Left ventricle myocardium inferior (tissue), 1 donor: ENCODE results near the gene CAV2. TPM values are rescaled to one million over a fixed set of nuclear protein-coding genes. Genes with fewer than 3 reads are reported as not detected.
A peak's percentile ranks its signal among the peaks of the same experiment; 100 is the strongest.

Experiments
- DNase-seq: peaks from one replicate; pipeline ENCODE4 v3.0.0-alpha.2; 2020
- H3K27ac ChIP-seq: fragments of 200-600 bp; replicated peaks from 2 replicates; pipeline ENCODE4 v1.8.0; 2021
- H3K27me3 ChIP-seq: fragments of 200-600 bp; 2 replicates; pipeline ENCODE4 v1.8.0; 2021; ENCODE audit warnings: low read depth
- H3K36me3 ChIP-seq: fragments of 200-600 bp; 2 replicates; pipeline ENCODE4 v1.8.0; 2021
- H3K4me1 ChIP-seq: fragments of 200-600 bp; 2 replicates; pipeline ENCODE4 v1.8.0; 2021
- H3K4me3 ChIP-seq: fragments of 200-600 bp; 2 replicates; pipeline ENCODE4 v1.8.0; 2021; ENCODE audit warnings: mild to moderate bottlenecking, moderate library complexity
- H3K9me3 ChIP-seq: fragments of 200-600 bp; replicated peaks from 2 replicates; pipeline ENCODE4 v1.8.0; 2021
- CTCF ChIP-seq: fragments of 200-600 bp; IDR thresholded peaks from 2 replicates; pipeline ENCODE4 v1.8.0; 2021; ENCODE audit warnings: antibody characterized with exemption, mild to moderate bottlenecking, borderline replicate concordance
- intact Hi-C: fragments of 100-400 bp; cut with micrococcal nuclease; formaldehyde crosslinking; loops from one replicate; pipeline ENCODE4 v1.11.0; 2022
- total RNA-seq: library from RNA; stranded (reverse); fragmentation: NEBNext Ultra II Directional; extraction: Animal tissue kit (Norgen Biotek cat#: 25700); gene quantifications from one replicate; pipeline ENCODE4 v1.2.1, GENCODE V29; 2021
- donor health status: DM: no; HTN: yes; CAD: no; lungs with severe emphysema.

Gene CAV2
- total RNA-seq, 1 donor from 2014 or later = 196 TPM

GRCh38 chr7:116491887-116492653 lies 7.5 kb upstream of the CAV2 start:
- intact Hi-C loops = loop anchor here (10.0 kb wide), 1 partner anchor 47 kb away; no protein-coding TSS in a partner anchor
- Histone ChIP-seq H3K27ac (peak overlapping the region; percentile 20), H3K4me3 (no peak overlapping the region)

GRCh38 chr7:116492654-116493109 lies 6.9 kb upstream of the CAV2 start:
- H3K4me1 ChIP-seq = peaks cover 66% of the 10 kb centered on the region
- no peak for TF ChIP-seq CTCF
- peaks cover 4% of the 10 kb centered on the region for H3K9me3 ChIP-seq
- DNase-seq = no peak
- no peak overlapping the region for H3K4me3 ChIP-seq
- intact Hi-C loops = loop anchor here (10.0 kb wide), 1 partner anchor 48 kb away; no protein-coding TSS in a partner anchor
- peak overlapping the region; percentile 20 for H3K27ac ChIP-seq
- H3K36me3 ChIP-seq = no peaks in the 10 kb centered on the region
- H3K27me3 ChIP-seq = no peaks in the 10 kb centered on the region

More at GRCh38 chr7:116491887-116492653, 7.5 kb upstream of the CAV2 start:
- no peaks in the 10 kb centered on the region for H3K27me3 ChIP-seq
- H3K4me1 ChIP-seq = peaks cover 70% of the 10 kb centered on the region
- peaks cover 4% of the 10 kb centered on the region for H3K9me3 ChIP-seq
- no peak for TF ChIP-seq CTCF
- H3K36me3 ChIP-seq = no peaks in the 10 kb centered on the region
- no peak for DNase-seq

GRCh38 chr7:116493449-116493848 lies 6.1 kb upstream of the CAV2 start:
- H3K4me1 ChIP-seq = peaks cover 61% of the 10 kb centered on the region
- H3K4me3 ChIP-seq = no peak overlapping the region
- peak overlapping the region; percentile 20 for H3K27ac ChIP-seq
- intact Hi-C loops = loop anchor here (10.0 kb wide), 1 partner anchor 49 kb away; no protein-coding TSS in a partner anchor
- H3K9me3 ChIP-seq = peaks cover 4% of the 10 kb centered on the region
- H3K27me3 ChIP-seq = no peaks in the 10 kb centered on the region
- H3K36me3 ChIP-seq = no peaks in the 10 kb centered on the region
- DNase-seq = no peak
- no peak for TF ChIP-seq CTCF

GRCh38 chr7:116494472-116494871 lies 5.1 kb upstream of the CAV2 start:
- H3K27me3 ChIP-seq = no peaks in the 10 kb centered on the region
- peaks cover 62% of the 10 kb centered on the region for H3K4me1 ChIP-seq
- intact Hi-C loops = loop anchor here (10.0 kb wide), 1 partner anchor 50 kb away; no protein-coding TSS in a partner anchor
- H3K4me3 ChIP-seq = no peak overlapping the region
- TF ChIP-seq CTCF = no peak
- DNase-seq = no peak
- H3K36me3 ChIP-seq = no peaks in the 10 kb centered on the region
- H3K27ac ChIP-seq = peak overlapping the region; percentile 34
- H3K9me3 ChIP-seq = peaks cover 4% of the 10 kb centered on the region

GRCh38 chr7:116495736-116496135 lies 3.8 kb upstream of the CAV2 start:
- Histone ChIP-seq H3K27me3 (no peaks in the 10 kb centered on the region), H3K4me1 (peaks cover 61% of the 10 kb centered on the region), H3K27ac (peak overlapping the region; percentile 34), H3K9me3 (peaks cover 4% of the 10 kb centered on the region), H3K4me3 (no peak overlapping the region), H3K36me3 (no peaks in the 10 kb centered on the region)
- intact Hi-C loops = loop anchor here (10.0 kb wide), 1 partner anchor 51 kb away; no protein-coding TSS in a partner anchor
- DNase-seq = no peak
- TF ChIP-seq CTCF = no peak
